Measurements from ENCODE around the gene NLN. TPM values are rescaled to one million over a fixed set of nuclear protein-coding genes. Genes with fewer than 3 reads are reported as not detected.

NLN gene
- total and polyA plus RNA-seq, 9 of the 15 experiments (the other 6 are each of a cell fraction or from before 2014, with no cell fraction given) = 6.9 to 45.2 (median 28.8) TPM

GRCh38 chr5:65721720-65722574, at the start of gene NLN, which contains the start of gene SGTB (continued):
- TF ChIP-seq EGR1 (conservative IDR thresholded peaks at IDR 0.05) (0 out of 2 replicates have a peak, but pooled peaks have one; percentile 18), E2F3 (CRISPR knock-in tag; IDR thresholded peaks at IDR 0.05) (peak; percentile 63; the same call in 1 of the 2 replicates), CCNT2 (IDR thresholded peaks at IDR 0.05; ENCODE audit: borderline replicate concordance, extremely low read depth, insufficient read length, low read depth, low read length) (peak; percentile 70), BHLHE40 (IDR thresholded peaks at IDR 0.05; ENCODE audit: low read length) (peak; percentile 84), ZNF263 (CRISPR knock-in tag; IDR thresholded peaks at IDR 0.05; ENCODE audit: borderline replicate concordance) (peak; percentile 66; the same call in 1 of the 2 replicates), FOXJ3 (CRISPR knock-in tag; IDR thresholded peaks at IDR 0.05) (no peak), KLF6 (CRISPR knock-in tag; IDR thresholded peaks at IDR 0.05; ENCODE audit: borderline replicate concordance) (0 out of 2 replicates have a peak, but pooled peaks have one; percentile 22), CREB3L1 (IDR thresholded peaks at IDR 0.05; ENCODE audit: borderline replicate concordance, low read depth) (0 out of 2 replicates have a peak, but pooled peaks have one; percentile 42), HMG20A (CRISPR knock-in tag; conservative IDR thresholded peaks at IDR 0.05) (no peak), BCL6 (CRISPR knock-in tag; IDR thresholded peaks at IDR 0.05) (no peak), HIVEP1 (CRISPR knock-in tag; IDR thresholded peaks at IDR 0.05) (no peak), MTA1 (IDR thresholded peaks at IDR 0.05; ENCODE audit: borderline replicate concordance) (no peak), MTA3 (IDR thresholded peaks at IDR 0.05; ENCODE audit: borderline replicate concordance) (0 out of 2 replicates have a peak, but pooled peaks have one; percentile 18), THAP12 (CRISPR knock-in tag; IDR thresholded peaks at IDR 0.05) (0 out of 2 replicates have a peak, but pooled peaks have one; percentile 30), HEY1 (CRISPR knock-in tag; IDR thresholded peaks at IDR 0.05; ENCODE audit: borderline replicate concordance) (no peak), ZEB2 (IDR thresholded peaks at IDR 0.05) (peak; percentile 69), POLR2A (conservative IDR thresholded peaks at IDR 0.05) (peak; percentile 63), ARID3B (CRISPR knock-in tag; IDR thresholded peaks at IDR 0.05; ENCODE audit: borderline replicate concordance) (0 out of 2 replicates have a peak, but pooled peaks have one; percentile 57), RBM15 (IDR thresholded peaks at IDR 0.05; ENCODE audit: insufficient read depth, low read length) (no peak), EWSR1 (IDR thresholded peaks at IDR 0.05; ENCODE audit: borderline replicate concordance, low read depth, partially characterized antibody) (no peak), ZNF584 (CRISPR knock-in tag; IDR thresholded peaks at IDR 0.05; ENCODE audit: low read depth) (0 out of 2 replicates have a peak, but pooled peaks have one; percentile 41), MYC (IDR thresholded peaks at IDR 0.05; ENCODE audit: low read depth, low read length) (peak; percentile 89), MYC (CRISPR knock-in tag; IDR thresholded peaks at IDR 0.05; ENCODE audit: borderline replicate concordance, low read depth) (no peak), SIN3B (IDR thresholded peaks at IDR 0.05; ENCODE audit: low read depth) (peak; percentile 56)
